H9 (cell line): ENCODE measurements around the gene JUP. TPM values are rescaled to one million over a fixed set of nuclear protein-coding genes. Genes with fewer than 3 reads are reported as not detected.
A peak's percentile ranks its signal among the peaks of the same experiment; 100 is the strongest.

Experiments used
- DNase-seq: peaks from one replicate; pipeline ENCODE4 v3.0.0-alpha.2; 2017
- H2AFZ ChIP-seq: one replicate; pipeline ENCODE4 v1.6.1; 2013; ENCODE audit warnings: mild to moderate bottlenecking, low read length, control low read depth, moderate library complexity
- H2AK5ac ChIP-seq: 2 replicates; pipeline ENCODE4 v1.6.1; 2013; ENCODE audit warnings: low read length, control low read depth, mixed read lengths; ENCODE audit not compliant: insufficient read length
- H2BK120ac ChIP-seq: one replicate; pipeline ENCODE4 v1.6.1; 2013; ENCODE audit warnings: low read depth, mild to moderate bottlenecking, low read length, control low read depth, inconsistent platforms; ENCODE audit not compliant: poor library complexity, severe bottlenecking
- H2BK12ac ChIP-seq: 2 replicates; pipeline ENCODE4 v1.6.1; 2013; ENCODE audit warnings: low read length, control low read depth, mixed read lengths, low read depth; ENCODE audit not compliant: insufficient read length
- H2BK15ac ChIP-seq: 2 replicates; pipeline ENCODE4 v1.6.1; 2013; ENCODE audit warnings: low read depth, low read length, control low read depth
- H2BK20ac ChIP-seq: one replicate; pipeline ENCODE4 v1.6.1; 2013; ENCODE audit warnings: low read depth, mild to moderate bottlenecking, low read length, control low read depth, inconsistent platforms; ENCODE audit not compliant: poor library complexity, severe bottlenecking
- H2BK5ac ChIP-seq: 2 replicates; pipeline ENCODE4 v1.6.1; 2013; ENCODE audit warnings: low read length, control low read depth, mixed read lengths; ENCODE audit not compliant: insufficient read length
- H3K14ac ChIP-seq: 2 replicates; pipeline ENCODE4 v1.6.1; 2013; ENCODE audit warnings: low read length, control low read depth; ENCODE audit not compliant: insufficient read depth
- H3K18ac ChIP-seq: 2 replicates; pipeline ENCODE4 v1.6.1; 2013; ENCODE audit warnings: low read depth, mild to moderate bottlenecking, mixed read lengths, low read length, control low read depth; ENCODE audit not compliant: insufficient read length
- H3K23ac ChIP-seq: 2 replicates; pipeline ENCODE4 v1.6.1; 2013; ENCODE audit warnings: low read length, control low read depth, mixed read lengths, low read depth; ENCODE audit not compliant: insufficient read length
- H3K23me2 ChIP-seq: 2 replicates; pipeline ENCODE4 v1.6.1; 2013; ENCODE audit warnings: low read depth, mild to moderate bottlenecking, mixed read lengths, low read length, control low read depth; ENCODE audit not compliant: insufficient read length, poor library complexity, severe bottlenecking
- H3K27ac ChIP-seq: 2 replicates; pipeline ENCODE4 v1.5.1; 2013; ENCODE audit warnings: low read length, control low read depth, mixed read lengths, low read depth; ENCODE audit not compliant: insufficient read length
- H3K27me3 ChIP-seq: 2 replicates; pipeline ENCODE4 v1.6.1; 2013; ENCODE audit warnings: low read length, control low read depth, inconsistent platforms; ENCODE audit not compliant: insufficient read depth
- H3K4ac ChIP-seq: 2 replicates; pipeline ENCODE4 v1.6.1; 2013; ENCODE audit warnings: low read depth, mild to moderate bottlenecking, control low read depth, inconsistent platforms, low read length, moderate library complexity
- H3K4me1 ChIP-seq: 2 replicates; pipeline ENCODE4 v1.6.1; 2013; ENCODE audit warnings: low read length, control low read depth, inconsistent platforms; ENCODE audit not compliant: insufficient read depth
- H3K4me2 ChIP-seq: 2 replicates; pipeline ENCODE4 v1.6.1; 2013; ENCODE audit warnings: low read length, control low read depth, mixed read lengths; ENCODE audit not compliant: insufficient read length, insufficient read depth
- H3K56ac ChIP-seq: 2 replicates; pipeline ENCODE4 v1.6.1; 2013; ENCODE audit warnings: low read depth, mild to moderate bottlenecking, mixed read lengths, low read length, control low read depth; ENCODE audit not compliant: insufficient read length
- H3K79me1 ChIP-seq: 2 replicates; pipeline ENCODE4 v1.6.1; 2013; ENCODE audit warnings: low read depth, mild to moderate bottlenecking, moderate library complexity, low read length, control low read depth, inconsistent platforms; ENCODE audit not compliant: insufficient read depth, poor library complexity, severe bottlenecking
- H3K79me2 ChIP-seq: 2 replicates; pipeline ENCODE4 v1.6.1; 2013; ENCODE audit warnings: low read length, control low read depth, inconsistent platforms; ENCODE audit not compliant: insufficient read depth
- H3K9ac ChIP-seq: 2 replicates; pipeline ENCODE4 v1.6.1; 2013; ENCODE audit warnings: low read length, control low read depth, mixed read lengths; ENCODE audit not compliant: insufficient read length; ENCODE audit errors: extremely low read depth
- H3K9me3 ChIP-seq: one replicate; pipeline ENCODE4 v1.6.1; 2013; ENCODE audit warnings: low read depth, low read length, inconsistent platforms; ENCODE audit not compliant: control insufficient read depth
- H3T11ph ChIP-seq: one replicate; pipeline ENCODE4 v1.6.1; 2013; ENCODE audit warnings: mild to moderate bottlenecking, low read length, control low read depth, inconsistent platforms
- H4K20me1 ChIP-seq: one replicate; pipeline ENCODE4 v1.6.1; 2013; ENCODE audit not compliant: control insufficient read depth, insufficient read length, insufficient read depth
- H4K5ac ChIP-seq: 2 replicates; pipeline ENCODE4 v1.6.1; 2013; ENCODE audit warnings: low read depth, mild to moderate bottlenecking, mixed read lengths, low read length, control low read depth; ENCODE audit not compliant: insufficient read length
- H4K8ac ChIP-seq: replicated peaks from 2 replicates; pipeline ENCODE4 v1.6.1; 2013; ENCODE audit warnings: low read length, control low read depth, mixed read lengths, low read depth; ENCODE audit not compliant: insufficient read length
- H4K91ac ChIP-seq: 2 replicates; pipeline ENCODE4 v1.6.1; 2013; ENCODE audit warnings: low read depth, mild to moderate bottlenecking, moderate library complexity, mixed read lengths, low read length, control low read depth; ENCODE audit not compliant: insufficient read length
- H3K27ac Mint-ChIP-seq, 3 experiments: 2 replicates in 2 of 3; 3 replicates in 1 of 3; pipeline ENCODE4 v1.8.0; 2020 to 2021; ENCODE audit warnings: mixed read lengths in 3 of 3, mild to moderate bottlenecking in 1 of 3, moderate library complexity in 1 of 3
- H3K27me3 Mint-ChIP-seq: 2 replicates; pipeline ENCODE4 v1.8.0; 2021; ENCODE audit warnings: low read depth, mild to moderate bottlenecking, moderate library complexity, mixed read lengths
- H3K36me3 Mint-ChIP-seq, 3 experiments: 2 replicates in 2 of 3; 3 replicates in 1 of 3; pipeline ENCODE4 v1.8.0; 2020 to 2021; ENCODE audit warnings: low read depth in 3 of 3, mixed read lengths in 3 of 3; ENCODE audit not compliant: insufficient read depth in 1 of 3
- H3K4me1 Mint-ChIP-seq, 2 experiments: 2 replicates each; pipeline ENCODE4 v1.8.0; 2020; ENCODE audit warnings: mixed read lengths in 2 of 2
- H3K4me3 Mint-ChIP-seq, 2 experiments: 2 replicates in 1 of 2; 3 replicates in 1 of 2; pipeline ENCODE4 v1.8.0; 2020 to 2021; ENCODE audit warnings: mild to moderate bottlenecking in 2 of 2, mixed read lengths in 2 of 2, moderate library complexity in 1 of 2
- H3K9me3 Mint-ChIP-seq, 2 experiments: 2 replicates in 1 of 2; 3 replicates in 1 of 2; pipeline ENCODE4 v1.8.0; 2020; ENCODE audit warnings: mild to moderate bottlenecking in 2 of 2, mixed read lengths in 2 of 2, moderate library complexity in 1 of 2
- CTCF ChIP-seq: fragments of 200-600 bp; sonication (generic); conservative IDR thresholded peaks from 3 replicates; pipeline ENCODE4 v1.8.0; 2021; ENCODE audit warnings: antibody characterized with exemption, mild to moderate bottlenecking
- WGBS: extraction: QIAGEN DNeasy Blood & Tissue Kit; methylation state at CpG from one replicate; pipeline ENCODE4 v1.1.7; 2013; ENCODE audit warnings: missing lambda C conversion rate, low lambda C conversion rate, mixed read lengths; ENCODE audit not compliant: insufficient read length; ENCODE audit errors: extremely low coverage; 5-methylcytosine and 5-hydroxymethylcytosine counted together
- total RNA-seq: library from RNA; stranded (reverse); gene quantifications from 2 replicates; pipeline ENCODE4 v1.2.1, GENCODE V29; 2021

JUP gene
- total RNA-seq, 1 experiment from 2014 or later, result 90.1 TPM

DNA sequence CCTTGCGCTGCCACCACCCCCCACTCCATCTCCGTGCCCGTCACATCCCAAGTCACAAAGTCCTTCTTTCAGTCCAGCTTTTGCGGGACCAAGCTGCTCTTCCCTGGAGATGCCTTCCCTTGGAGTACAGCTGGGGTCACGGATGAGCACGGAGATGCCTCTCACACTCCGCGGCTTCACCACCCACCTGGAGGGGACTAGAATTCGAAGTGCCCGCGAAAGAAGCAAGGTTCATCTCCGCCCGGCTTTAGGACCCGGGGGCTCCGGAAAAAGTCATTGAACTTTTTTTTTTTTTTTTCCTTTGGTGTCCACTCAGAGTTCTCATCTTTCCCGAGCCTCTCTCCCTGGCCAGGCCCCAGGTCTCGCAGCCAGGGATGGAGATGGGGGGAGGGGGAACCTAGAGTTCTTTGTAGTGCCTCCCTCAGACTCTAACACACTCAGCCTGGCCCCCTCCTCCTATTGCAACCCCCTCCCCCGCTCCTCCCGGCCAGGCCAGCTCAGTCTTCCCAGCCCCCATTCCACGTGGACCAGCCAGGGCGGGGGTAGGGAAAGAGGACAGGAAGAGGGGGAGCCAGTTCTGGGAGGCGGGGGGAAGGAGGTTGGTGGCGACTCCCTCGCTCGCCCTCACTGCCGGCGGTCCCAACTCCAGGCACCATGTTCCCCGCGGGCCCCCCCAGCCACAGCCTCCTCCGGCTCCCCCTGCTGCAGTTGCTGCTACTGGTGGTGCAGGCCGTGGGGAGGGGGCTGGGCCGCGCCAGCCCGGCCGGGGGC is 26.1 kb upstream of the JUP start, which contains the start of gene FKBP10:
TSS of gene FKBP10 (plus strand) at position 624 of the 771 bp plus-strand sequence. CDS start at position 655, 31 bp downstream.
- H4K5ac ChIP-seq, result no peak within 1 kb of the TSS
- no peaks in the 10 kb centered on the region for H4K20me1 ChIP-seq

More for the DNA sequence above, 26.1 kb upstream of the JUP start, which contains the start of gene FKBP10:
- Mint-ChIP-seq H3K4me3 (peak within 1 kb of the TSS; percentile 91 to 99), H3K27me3 (peaks cover 11% of the 10 kb centered on the region), H3K27ac (peak within 1 kb of the TSS; percentile 79 to 97 (median 91); a peak in 6 of 7 replicates), H3K36me3 (peaks cover 23 to 30% (median 29%) of the 10 kb centered on the region in 3 experiments), H3K4me1 (peaks cover 23 to 31% of the 10 kb centered on the region in 2 experiments), H3K9me3 (peaks cover 0 to 10% of the 10 kb centered on the region in 2 experiments; a peak in 3 of 5 replicates)
- no CpG with 5 or more reads among the region's 35 CpGs for WGBS
- Histone ChIP-seq H3K4me1 (peaks cover 4% of the 10 kb centered on the region; the same call in 1 of the 2 replicates), H2BK120ac (no peak within 1 kb of the TSS), H3K79me2 (peaks cover 14% of the 10 kb centered on the region; the same call in 1 of the 2 replicates), H3K4me2 (peak within 1 kb of the TSS; percentile 76), H3K23me2 (peaks cover 16% of the 10 kb centered on the region), H3K9ac (peak within 1 kb of the TSS; percentile 51), H2AK5ac (no peak within 1 kb of the TSS), H4K8ac (no peak within 1 kb of the TSS), H3K27ac (no peak within 1 kb of the TSS), H3K56ac (no peak within 1 kb of the TSS), H3K4ac (no peak within 1 kb of the TSS), H3K9me3 (no peaks in the 10 kb centered on the region), H2BK5ac (no peak within 1 kb of the TSS), H3K27me3 (no peaks in the 10 kb centered on the region), H2AFZ (no peak within 1 kb of the TSS), H2BK15ac (no peak within 1 kb of the TSS), H2BK12ac (no peak within 1 kb of the TSS), H4K91ac (no peak within 1 kb of the TSS), H3K14ac (no peak within 1 kb of the TSS; the same call in 1 of the 2 replicates), H3T11ph (no peak within 1 kb of the TSS), H3K18ac (no peak within 1 kb of the TSS), H2BK20ac (no peak within 1 kb of the TSS), H3K79me1 (peaks cover 2% of the 10 kb centered on the region), H3K23ac (no peak within 1 kb of the TSS)
- peak; percentile 94 for DNase-seq
- TF ChIP-seq CTCF, result no peak
